OCI-LY3 (cell line): ENCODE results near the gene CYB561D1.

Experiments
- CTCF ChIP-seq: fragments of 200-600, 300-600 bp; sonication (generic); IDR thresholded peaks from 2 replicates; pipeline ENCODE4 v1.5.1; 2014; ENCODE audit warnings: antibody characterized with exemption, low read length, low read depth
- EZH2phosphoT487 ChIP-seq: fragments of 200-600 bp; shearing (Covaris generic); IDR thresholded peaks from 2 replicates; pipeline ENCODE4 v1.6.1; 2018; ENCODE audit warnings: antibody characterized with exemption, mixed run types, low read depth

GRCh38 chr1:109498161-109498801, 4.4 kb downstream of the CYB561D1 start:
- TF ChIP-seq CTCF, result peak; percentile 32
- no peak for TF ChIP-seq EZH2phosphoT487
